HEK293T (cell line): ENCODE measurements around the gene VPS26B.
A peak's percentile ranks its signal among the peaks of the same experiment; 100 is the strongest.

Experiments
- CTCF ChIA-PET: fragments of 350-600 bp; formaldehyde crosslinking; extraction: SDS; loops from one replicate; lab custom pipeline; 2021; ENCODE audit warnings: antibody characterized with exemption, inconsistent platforms; lab: Yijun Ruan, JAX
- POLR2A ChIA-PET: fragments of 350-600 bp; formaldehyde crosslinking; extraction: SDS; loops from one replicate; lab custom pipeline; 2020; ENCODE audit warnings: antibody characterized with exemption, inconsistent platforms; lab: Yijun Ruan, JAX
- DNase-seq: peaks from one replicate; pipeline ENCODE4 v3.0.0; 2012; ENCODE audit warnings: mixed read lengths; ENCODE audit errors: extremely low spot score
- ARNT ChIP-seq: fragments of 450-650 bp; IDR thresholded peaks from 2 replicates; pipeline ENCODE4 v1.6.1; 2017; ENCODE audit warnings: mild to moderate bottlenecking
- BHLHE40 ChIP-seq: fragments of 450-650 bp; IDR thresholded peaks from 2 replicates; pipeline ENCODE4 v1.6.1; 2016; ENCODE audit warnings: mild to moderate bottlenecking, moderate library complexity, borderline replicate concordance
- CTBP1 ChIP-seq: fragments of 450-650 bp; IDR thresholded peaks from 2 replicates; pipeline ENCODE4 v1.6.1; 2016; ENCODE audit warnings: borderline replicate concordance
- ELF4 ChIP-seq: fragments of 450-650 bp; IDR thresholded peaks from 2 replicates; pipeline ENCODE4 v1.6.1; 2017; ENCODE audit warnings: antibody characterized with exemption
- FOXA1 ChIP-seq: fragments of 450-650 bp; IDR thresholded peaks from 2 replicates; pipeline ENCODE4 v1.6.1; 2016; ENCODE audit warnings: mild to moderate bottlenecking
- FOXK2 ChIP-seq: fragments of 450-650 bp; IDR thresholded peaks from 2 replicates; pipeline ENCODE4 v1.6.1; 2016; ENCODE audit warnings: mild to moderate bottlenecking
- FOXM1 ChIP-seq: fragments of 450-650 bp; IDR thresholded peaks from 2 replicates; pipeline ENCODE4 v1.6.1; 2017; ENCODE audit warnings: mild to moderate bottlenecking, borderline replicate concordance
- HDGF ChIP-seq: fragments of 450-650 bp; IDR thresholded peaks from 2 replicates; pipeline ENCODE4 v1.6.1; 2017; ENCODE audit warnings: antibody characterized with exemption, borderline replicate concordance
- L3MBTL2 ChIP-seq: fragments of 450-650 bp; conservative IDR thresholded peaks from 2 replicates; pipeline ENCODE4 v1.6.1; 2016; ENCODE audit warnings: mild to moderate bottlenecking
- LEF1 ChIP-seq: fragments of 450-650 bp; IDR thresholded peaks from 2 replicates; pipeline ENCODE4 v1.6.1; 2017; ENCODE audit warnings: mild to moderate bottlenecking, borderline replicate concordance
- NFRKB ChIP-seq: fragments of 450-650 bp; IDR thresholded peaks from 2 replicates; pipeline ENCODE4 v1.6.1; 2016; ENCODE audit warnings: mild to moderate bottlenecking, moderate library complexity
- SP1 ChIP-seq: fragments of 450-650 bp; IDR thresholded peaks from 2 replicates; pipeline ENCODE4 v1.6.1; 2017
- SUZ12 ChIP-seq: fragments of 450-650 bp; IDR thresholded peaks from 2 replicates; pipeline ENCODE4 v1.6.1; 2016; ENCODE audit warnings: mild to moderate bottlenecking
- TARDBP ChIP-seq: fragments of 450-650 bp; IDR thresholded peaks from 2 replicates; pipeline ENCODE4 v1.6.1; 2016
- ZNF384 ChIP-seq: fragments of 450-650 bp; IDR thresholded peaks from 2 replicates; pipeline ENCODE4 v1.6.1; 2016
- TF ChIP-seq, protein P1 (sequence below): fragments of 450-650 bp; IDR thresholded peaks from 2 replicates; pipeline ENCODE4 v1.6.1; 2016

Gene VPS26B

DNA sequence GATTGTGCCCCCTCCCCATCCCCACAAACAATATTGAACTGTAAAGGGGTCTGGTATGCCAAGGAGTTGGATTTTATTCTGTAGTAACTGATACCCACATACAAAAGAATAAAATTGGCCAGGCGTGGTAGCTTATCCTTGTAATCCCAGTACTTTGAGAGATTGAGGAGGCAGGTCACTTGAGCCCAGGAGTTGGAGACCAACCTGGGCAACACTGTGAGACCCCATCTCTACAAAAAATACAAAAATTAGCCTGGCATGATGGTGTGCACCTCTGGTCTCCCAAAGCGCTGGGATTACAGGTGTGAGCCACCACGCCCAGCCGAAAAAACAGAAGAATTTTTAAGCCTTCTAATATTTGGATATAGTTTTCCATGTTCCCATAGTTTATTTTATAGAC is 47.5 kb downstream of the VPS26B start:
- TF ChIP-seq ARNT, result no peak
- TF ChIP-seq HDGF, result no peak
- TF ChIP-seq, protein P1, sequence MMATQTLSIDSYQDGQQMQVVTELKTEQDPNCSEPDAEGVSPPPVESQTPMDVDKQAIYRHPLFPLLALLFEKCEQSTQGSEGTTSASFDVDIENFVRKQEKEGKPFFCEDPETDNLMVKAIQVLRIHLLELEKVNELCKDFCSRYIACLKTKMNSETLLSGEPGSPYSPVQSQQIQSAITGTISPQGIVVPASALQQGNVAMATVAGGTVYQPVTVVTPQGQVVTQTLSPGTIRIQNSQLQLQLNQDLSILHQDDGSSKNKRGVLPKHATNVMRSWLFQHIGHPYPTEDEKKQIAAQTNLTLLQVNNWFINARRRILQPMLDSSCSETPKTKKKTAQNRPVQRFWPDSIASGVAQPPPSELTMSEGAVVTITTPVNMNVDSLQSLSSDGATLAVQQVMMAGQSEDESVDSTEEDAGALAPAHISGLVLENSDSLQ, result no peak
- no peak for TF ChIP-seq FOXA1
- no peak for TF ChIP-seq LEF1
- no peak for TF ChIP-seq SP1
- ChIA-PET CTCF (no interaction called here), POLR2A (interaction anchor here (1.5 kb wide), 1 partner anchor 18 kb away, joined by 15 read pairs; the partner anchor contains the start of genes ACAD8 and THYN1)
- no peak for DNase-seq

DNA sequence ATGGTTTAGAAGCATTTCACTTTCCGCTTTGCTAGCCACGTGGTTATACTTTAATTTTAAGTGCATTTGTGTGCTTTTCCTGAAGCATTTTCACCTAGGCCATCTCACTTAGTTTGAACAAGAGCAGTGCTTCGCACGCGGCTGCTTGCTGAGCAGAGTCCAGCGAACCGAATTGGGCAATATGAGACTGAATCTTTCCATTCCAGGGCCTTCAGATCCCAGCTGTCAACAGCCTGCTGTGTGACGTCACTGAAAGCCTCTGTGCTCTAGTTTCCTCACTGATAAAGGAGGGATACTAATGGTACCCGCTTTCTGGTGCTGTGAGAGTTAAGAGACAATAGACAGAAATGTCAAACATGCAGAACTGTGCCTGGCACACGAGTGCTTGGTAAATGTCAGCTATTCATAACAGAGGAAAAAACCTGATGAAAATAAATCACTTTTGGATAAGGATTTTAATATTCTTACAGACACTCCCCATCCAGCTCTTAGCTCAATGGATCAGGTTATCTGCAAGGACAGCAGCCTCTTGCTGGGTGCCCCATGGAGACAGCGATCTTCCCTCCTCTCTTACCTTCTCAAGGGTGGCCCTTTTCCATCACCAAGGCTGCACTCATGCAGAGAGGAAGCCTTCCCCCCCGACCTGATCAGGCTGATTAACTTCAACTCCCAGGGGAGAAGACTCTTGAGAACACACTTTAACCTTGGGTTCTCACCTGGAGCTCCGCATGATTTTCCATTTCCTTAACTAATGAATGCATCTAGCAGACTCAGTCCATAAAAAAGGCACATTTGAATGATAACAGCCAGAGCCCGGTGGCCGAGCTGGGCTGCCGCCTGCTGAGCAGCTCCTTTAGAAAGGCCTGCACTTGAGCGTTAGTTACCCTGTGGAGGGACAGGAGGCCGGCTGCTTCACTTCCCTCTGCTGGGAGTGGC is 48.2 kb downstream of the VPS26B start:
- TF ChIP-seq CTBP1 (no peak), ARNT (no peak), HDGF (no peak), FOXM1 (no peak), TARDBP (no peak), ELF4 (no peak)
- CTCF ChIA-PET, result interaction anchor here (0.7 to 1.4 kb wide), 2 partner anchors 11 to 19 kb away, joined by 4 read pairs; partner anchors contain the start of genes ACAD8 and THYN1
- POLR2A ChIA-PET, result interaction anchor here (0.8 to 4.0 kb wide), 3 partner anchors 11 to 48 kb away, joined by 3 to 20 read pairs (median 15); partner anchors contain the start of genes ACAD8, NCAPD3, THYN1 and VPS26B
- peak; percentile 39 for DNase-seq

DNA sequence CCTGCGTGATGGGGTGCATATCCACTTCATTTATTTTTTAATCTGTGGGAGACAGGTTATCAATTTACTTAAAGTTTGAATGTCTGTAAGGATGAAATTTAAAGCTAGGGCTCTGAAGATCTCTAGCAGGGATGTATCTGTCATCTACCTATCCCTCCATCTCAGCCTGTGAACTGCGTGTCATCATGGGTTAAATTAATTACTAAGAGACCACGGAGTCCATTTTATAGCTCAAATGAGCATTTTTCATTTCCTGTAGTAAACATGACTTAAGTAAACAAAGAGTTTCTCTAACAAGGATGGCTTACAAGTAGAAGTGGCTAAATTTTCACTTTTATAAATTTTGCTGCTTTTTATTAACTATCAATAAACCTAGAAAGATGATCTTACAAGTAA is 48.8 kb downstream of the VPS26B start:
- no peak for DNase-seq
- POLR2A ChIA-PET, result interaction anchor here (0.8 to 4.0 kb wide), 3 partner anchors 12 to 49 kb away, joined by 3 to 20 read pairs (median 15); partner anchors contain the start of genes ACAD8, NCAPD3, THYN1 and VPS26B
- TF ChIP-seq FOXA1, result no peak
- no peak for TF ChIP-seq ARNT
- TF ChIP-seq SP1, result no peak
- no peak for TF ChIP-seq ZNF384
- TF ChIP-seq CTBP1, result no peak
- no peak for TF ChIP-seq L3MBTL2
- no peak for TF ChIP-seq BHLHE40
- TF ChIP-seq, protein P1, result no peak
- no peak for TF ChIP-seq LEF1
- no peak for TF ChIP-seq NFRKB
- TF ChIP-seq SUZ12, result no peak
- no peak for TF ChIP-seq FOXK2
- no peak for TF ChIP-seq HDGF
- no peak for TF ChIP-seq TARDBP
- no peak for TF ChIP-seq FOXM1
- CTCF ChIA-PET, result interaction anchor here (0.6 to 1.7 kb wide), 4 partner anchors 11 to 42 kb away, joined by 4 to 10 read pairs (median 4); partner anchors contain the start of genes ACAD8 and THYN1

DNA sequence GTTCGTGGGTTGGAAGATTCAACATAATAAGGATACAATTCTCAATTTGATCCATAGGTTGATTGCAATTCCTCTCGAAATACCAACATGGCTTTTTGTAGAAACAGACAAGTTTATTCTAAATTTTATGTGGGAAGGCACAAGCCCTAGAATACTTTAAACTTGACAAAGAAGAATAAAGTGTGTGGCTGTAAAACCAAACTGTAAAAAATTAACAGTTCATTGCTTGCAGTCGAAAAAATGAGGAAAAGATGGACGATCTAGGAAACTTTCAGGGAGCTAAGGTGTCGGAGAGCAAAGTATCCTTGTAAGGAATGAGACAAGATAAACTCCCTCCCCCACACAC is 50.7 kb downstream of the VPS26B start:
- ChIA-PET CTCF (interaction anchor here (1.3 to 1.7 kb wide), 3 partner anchors 8 to 48 kb away, joined by 3 to 10 read pairs (median 5); no protein-coding TSS in a partner anchor), POLR2A (interaction anchor here (0.6 to 4.0 kb wide), 3 partner anchors 22 to 57 kb away, joined by 3 to 20 read pairs (median 3); partner anchors contain the start of genes ACAD8, GLB1L2, NCAPD3 and THYN1)
- DNase-seq, result no peak
- TF ChIP-seq LEF1 (no peak), BHLHE40 (no peak), L3MBTL2 (no peak), ARNT (no peak), FOXM1 (no peak), SP1 (no peak), ELF4 (no peak), FOXK2 (no peak), TARDBP (no peak), CTBP1 (no peak), NFRKB (no peak), FOXA1 (no peak), HDGF (no peak), ZNF384 (no peak)
- TF ChIP-seq, protein P1, result no peak

DNA sequence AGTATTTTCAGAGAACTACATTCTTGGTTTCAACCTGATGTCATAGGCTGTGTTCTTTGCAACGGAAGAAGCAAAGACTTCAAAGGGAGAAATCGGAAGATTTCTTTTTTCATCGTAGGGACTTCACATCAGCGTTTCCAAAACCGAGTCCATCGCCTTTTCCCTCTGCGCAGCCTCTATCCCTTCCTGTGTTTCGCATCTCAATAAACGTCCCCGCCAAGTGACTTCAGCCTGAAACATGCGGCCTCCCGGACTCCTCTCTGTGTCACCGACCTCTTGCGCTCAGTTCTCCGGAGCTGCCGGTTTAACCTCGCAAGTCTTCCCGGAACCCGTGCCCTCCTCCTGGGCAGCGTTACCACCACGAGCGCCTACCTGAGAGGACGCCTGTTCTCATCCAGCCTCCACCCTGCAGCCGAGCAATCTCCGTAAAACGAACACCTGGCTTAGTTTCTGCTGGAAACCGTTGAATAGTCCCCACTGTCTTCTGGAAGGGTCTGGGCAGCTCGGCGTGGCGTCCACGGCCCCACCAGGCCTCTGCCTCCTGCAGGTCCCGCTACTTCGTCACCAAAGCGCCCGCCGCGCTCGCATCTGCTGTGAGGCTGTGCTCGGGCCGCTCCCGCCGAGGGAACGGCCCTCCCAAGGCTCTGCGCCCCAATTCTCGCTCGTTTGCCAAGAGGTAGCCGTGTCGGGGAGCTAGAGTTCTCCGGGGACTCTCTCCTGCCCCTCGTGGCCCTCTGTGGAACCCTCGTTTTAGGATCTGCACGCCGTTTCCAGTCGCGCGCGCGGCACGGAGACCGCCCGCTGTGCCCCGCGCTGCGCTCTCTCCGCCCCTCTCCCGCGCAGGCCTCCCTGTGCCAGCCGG is 51.3 kb downstream of the VPS26B start, which contains the start of gene GLB1L3:
Gene GLB1L3 (plus strand): TSS at position 846 of the 862 bp plus-strand sequence. CDS start 362 bp downstream, outside the sequence.
- peak; percentile 68 for DNase-seq
- ChIA-PET POLR2A (interaction anchor here (0.8 to 4.0 kb wide), 5 partner anchors 11 to 68 kb away, joined by 3 to 20 read pairs (median 4); partner anchors contain the start of genes ACAD8, GLB1L2, NCAPD3 and THYN1), CTCF (interaction anchor here (0.6 to 1.4 kb wide), 5 partner anchors 9 to 47 kb away, joined by 3 to 5 read pairs (median 3); no protein-coding TSS in a partner anchor)
- peak; percentile 81 for TF ChIP-seq L3MBTL2
- TF ChIP-seq TARDBP, result 0 out of 2 replicates have a peak, but pooled peaks have one; percentile 23
- no peak for TF ChIP-seq SUZ12
